ENCODE measurements around the gene C11orf65. TPM values are rescaled to one million over a fixed set of nuclear protein-coding genes. Genes with fewer than 3 reads are reported as not detected.

The C11orf65 gene
- total and polyA plus RNA-seq, 2 experiments from 2014 or later: 0.58 TPM; not detected in 1

DNA sequence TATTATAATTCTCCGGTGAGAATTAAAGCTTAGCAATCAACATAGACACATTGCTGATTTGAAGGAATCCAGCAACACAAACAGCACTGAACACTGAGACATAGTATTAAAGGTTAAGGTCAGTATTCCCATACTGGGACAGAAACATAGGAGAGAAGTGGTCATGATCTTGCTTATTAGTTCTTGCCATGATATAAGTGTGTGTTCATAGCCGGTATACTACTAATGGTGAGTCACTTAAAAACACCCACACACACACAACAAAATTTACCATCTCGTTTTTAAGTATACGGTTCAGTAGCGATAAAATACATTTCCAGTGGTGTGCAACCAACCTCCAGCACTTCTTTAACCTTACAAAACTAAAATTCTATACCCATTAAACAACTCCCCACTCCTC lies 96.3 kb downstream of the C11orf65 start:
- no peak overlapping the region for H2AFZ ChIP-seq
- H3K9ac ChIP-seq: no peak overlapping the region
- H3K4me3 ChIP-seq: no peak overlapping the region
- no peaks in the 10 kb centered on the region for H4K20me1 ChIP-seq (ENCODE audit: insufficient read depth)
- in situ Hi-C loops (cut with MboI): no loop called here
- H3K27ac ChIP-seq: no peak overlapping the region
- H3F3A ChIP-seq (ENCODE audit: insufficient read depth): no peaks in the 10 kb centered on the region
- no peaks in the 10 kb centered on the region for H3K79me2 ChIP-seq (ENCODE audit: insufficient read depth)
- no peaks in the 10 kb centered on the region for H3K9me2 ChIP-seq (ENCODE audit: insufficient read depth)
- H3K9me3 ChIP-seq (ENCODE audit: low read depth): no peaks in the 10 kb centered on the region
- no peak for DNase-seq
- 76 to 77% methylated on average over 5 of the region's 5 CpGs for WGBS, 2 experiments (ENCODE audit: low coverage in 1 of 2, low lambda C conversion rate in 2 of 2, missing lambda C conversion rate in 2 of 2)
- H3K27me3 ChIP-seq (replicated peaks; ENCODE audit: insufficient read depth): no peaks in the 10 kb centered on the region
- no peak overlapping the region for H3K4me2 ChIP-seq (ENCODE audit: unreplicated experiment)
- no peaks in the 10 kb centered on the region for H3K4me1 ChIP-seq (ENCODE audit: insufficient read depth)
- peaks cover 9% of the 10 kb centered on the region; the same call in 1 of the 2 replicates for H3K36me3 ChIP-seq (ENCODE audit: low read depth)
- TF ChIP-seq EZH2 (IDR thresholded peaks at IDR 0.05; ENCODE audit: insufficient read depth, poor library complexity, severe bottlenecking) (no peak), EZH2phosphoT487 (IDR thresholded peaks at IDR 0.05; ENCODE audit: insufficient read depth, low read depth) (no peak)

GRCh38 chr11:108370315-108370714 lies 97.0 kb downstream of the C11orf65 start:
- in situ Hi-C loops (cut with MboI): no loop called here
- TF ChIP-seq EZH2 (IDR thresholded peaks at IDR 0.05; ENCODE audit: insufficient read depth, poor library complexity, severe bottlenecking) (no peak), EZH2phosphoT487 (IDR thresholded peaks at IDR 0.05; ENCODE audit: insufficient read depth, low read depth) (no peak)
- H3K79me2 ChIP-seq (ENCODE audit: insufficient read depth): no peaks in the 10 kb centered on the region
- H3K9me3 ChIP-seq (ENCODE audit: low read depth): no peaks in the 10 kb centered on the region
- no peak overlapping the region for H3K4me2 ChIP-seq (ENCODE audit: unreplicated experiment)
- H3K9ac ChIP-seq: no peak overlapping the region
- H3K4me3 ChIP-seq: no peak overlapping the region
- H2AFZ ChIP-seq: no peak overlapping the region
- H3F3A ChIP-seq (ENCODE audit: insufficient read depth): no peaks in the 10 kb centered on the region
- no peaks in the 10 kb centered on the region for H4K20me1 ChIP-seq (ENCODE audit: insufficient read depth)
- H3K36me3 ChIP-seq (ENCODE audit: low read depth): peaks cover 12% of the 10 kb centered on the region; the same call in 1 of the 2 replicates
- no peaks in the 10 kb centered on the region for H3K9me2 ChIP-seq (ENCODE audit: insufficient read depth)
- H3K27ac ChIP-seq: no peak overlapping the region
- no peak for DNase-seq
- no peaks in the 10 kb centered on the region for H3K4me1 ChIP-seq (ENCODE audit: insufficient read depth)
- no peaks in the 10 kb centered on the region for H3K27me3 ChIP-seq (replicated peaks; ENCODE audit: insufficient read depth)

DNA sequence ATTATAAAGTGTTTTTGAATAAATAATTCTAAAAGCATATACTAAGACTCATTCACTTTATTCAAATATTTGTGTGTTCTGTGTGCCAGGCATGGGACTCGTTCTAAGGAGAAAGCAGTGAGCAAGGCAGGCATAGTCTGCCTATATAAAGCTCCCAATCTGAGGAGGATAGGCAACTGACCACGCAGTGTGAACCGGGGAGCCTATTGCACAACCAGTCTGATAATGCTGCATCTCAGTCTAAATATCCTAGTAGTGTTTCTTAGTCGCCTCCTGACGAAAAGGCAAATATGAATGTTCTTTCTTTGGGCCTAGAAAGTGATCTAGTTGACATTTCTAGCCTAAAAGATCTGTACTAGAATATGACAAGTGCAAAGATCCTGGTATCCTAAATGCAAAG lies 98.3 kb downstream of the C11orf65 start:
- Histone ChIP-seq H2AFZ (no peak overlapping the region), H3K9me3 (ENCODE audit: low read depth) (no peaks in the 10 kb centered on the region), H4K20me1 (ENCODE audit: insufficient read depth) (no peaks in the 10 kb centered on the region), H3K9ac (no peak overlapping the region), H3K4me3 (no peak overlapping the region), H3K79me2 (ENCODE audit: insufficient read depth) (no peaks in the 10 kb centered on the region), H3K9me2 (ENCODE audit: insufficient read depth) (no peaks in the 10 kb centered on the region), H3K4me1 (ENCODE audit: insufficient read depth) (peaks cover 2% of the 10 kb centered on the region), H3K36me3 (ENCODE audit: low read depth) (peaks cover 15% of the 10 kb centered on the region; the same call in 1 of the 2 replicates), H3K27me3 (replicated peaks; ENCODE audit: insufficient read depth) (no peaks in the 10 kb centered on the region), H3K4me2 (ENCODE audit: unreplicated experiment) (no peak overlapping the region), H3K27ac (no peak overlapping the region), H3F3A (ENCODE audit: insufficient read depth) (peaks cover 3% of the 10 kb centered on the region; the same call in 1 of the 2 replicates)
- WGBS, 2 experiments (ENCODE audit: low coverage in 1 of 2, low lambda C conversion rate in 2 of 2, missing lambda C conversion rate in 2 of 2): 86 to 91% methylated on average over 5 of the region's 5 CpGs
- in situ Hi-C loops (cut with MboI): no loop called here
- no peak for TF ChIP-seq EZH2 (IDR thresholded peaks at IDR 0.05; ENCODE audit: insufficient read depth, poor library complexity, severe bottlenecking)
- no peak for TF ChIP-seq EZH2phosphoT487 (IDR thresholded peaks at IDR 0.05; ENCODE audit: insufficient read depth, low read depth)
- no peak for DNase-seq

DNA sequence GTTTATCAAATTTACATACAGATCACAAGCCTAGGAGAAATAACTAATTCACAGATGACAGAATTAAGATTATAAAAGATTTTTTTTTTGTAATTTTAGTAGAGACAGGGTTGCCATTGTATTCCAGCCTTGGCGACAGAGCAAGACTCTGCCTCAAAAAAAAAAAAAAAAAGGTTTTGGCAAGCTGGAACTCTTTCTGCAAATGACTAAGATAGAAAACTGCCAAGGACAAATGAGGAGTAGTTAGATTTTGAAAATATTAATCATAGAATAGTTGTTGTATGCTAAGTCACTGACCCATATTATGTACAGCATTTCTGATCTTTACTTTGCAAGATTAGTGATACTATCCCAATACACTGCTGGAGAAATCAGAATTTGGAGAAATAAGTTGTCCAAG lies 99.2 kb downstream of the C11orf65 start:
- H3K4me1 ChIP-seq (ENCODE audit: insufficient read depth): peaks cover 12% of the 10 kb centered on the region
- TF ChIP-seq EZH2phosphoT487 (IDR thresholded peaks at IDR 0.05; ENCODE audit: insufficient read depth, low read depth) (no peak), EZH2 (IDR thresholded peaks at IDR 0.05; ENCODE audit: insufficient read depth, poor library complexity, severe bottlenecking) (no peak)
- H3K79me2 ChIP-seq (ENCODE audit: insufficient read depth): no peaks in the 10 kb centered on the region
- no peaks in the 10 kb centered on the region for H3K9me2 ChIP-seq (ENCODE audit: insufficient read depth)
- H3K4me3 ChIP-seq: no peak overlapping the region
- 17 to 24% methylated on average over 1 of the region's 1 CpG for WGBS, 2 experiments (ENCODE audit: low coverage in 1 of 2, low lambda C conversion rate in 2 of 2, missing lambda C conversion rate in 2 of 2)
- no peaks in the 10 kb centered on the region for H4K20me1 ChIP-seq (ENCODE audit: insufficient read depth)
- no peaks in the 10 kb centered on the region for H3K9me3 ChIP-seq (ENCODE audit: low read depth)
- H3F3A ChIP-seq (ENCODE audit: insufficient read depth): peaks cover 12% of the 10 kb centered on the region; the same call in 1 of the 2 replicates
- no peaks in the 10 kb centered on the region for H3K27me3 ChIP-seq (replicated peaks; ENCODE audit: insufficient read depth)
- no peak overlapping the region for H3K4me2 ChIP-seq (ENCODE audit: unreplicated experiment)
- no peak overlapping the region for H2AFZ ChIP-seq
- peak; percentile 51 for DNase-seq
- peaks cover 15% of the 10 kb centered on the region; the same call in 1 of the 2 replicates for H3K36me3 ChIP-seq (ENCODE audit: low read depth)
- no peak overlapping the region for H3K27ac ChIP-seq
- in situ Hi-C loops (cut with MboI): no loop called here
- H3K9ac ChIP-seq: no peak overlapping the region

DNA sequence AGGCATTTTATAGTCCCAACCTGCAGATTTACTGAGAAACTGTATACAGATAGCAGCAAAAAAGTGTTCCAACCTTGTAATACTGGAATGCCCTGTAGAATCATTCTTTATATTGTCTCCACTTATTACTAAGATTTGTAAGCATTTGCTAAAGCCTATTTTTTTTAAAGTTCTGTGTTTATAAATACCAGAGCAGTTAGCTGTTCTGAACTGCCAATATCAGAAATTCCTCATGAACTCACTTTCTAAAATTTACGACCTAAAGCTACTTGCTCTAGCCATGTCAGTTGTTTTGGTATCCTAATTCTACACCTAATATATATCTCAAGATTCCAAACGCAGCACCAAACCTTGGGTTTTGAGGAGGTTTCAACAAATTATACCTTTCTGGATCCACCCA lies 103.2 kb downstream of the C11orf65 start:
- H3K4me2 ChIP-seq (ENCODE audit: unreplicated experiment): no peak overlapping the region
- no peak overlapping the region for H3K4me3 ChIP-seq
- peaks cover 12% of the 10 kb centered on the region; the same call in 1 of the 2 replicates for H3F3A ChIP-seq (ENCODE audit: insufficient read depth)
- TF ChIP-seq EZH2 (IDR thresholded peaks at IDR 0.05; ENCODE audit: insufficient read depth, poor library complexity, severe bottlenecking) (no peak), EZH2phosphoT487 (IDR thresholded peaks at IDR 0.05; ENCODE audit: insufficient read depth, low read depth) (no peak)
- H3K79me2 ChIP-seq (ENCODE audit: insufficient read depth): no peaks in the 10 kb centered on the region
- WGBS, 2 experiments (ENCODE audit: low coverage in 1 of 2, low lambda C conversion rate in 2 of 2, missing lambda C conversion rate in 2 of 2): 89% methylated on average over 2 of the region's 2 CpGs
- H4K20me1 ChIP-seq (ENCODE audit: insufficient read depth): no peaks in the 10 kb centered on the region
- peaks cover 6% of the 10 kb centered on the region; the same call in 1 of the 2 replicates for H3K36me3 ChIP-seq (ENCODE audit: low read depth)
- in situ Hi-C loops (cut with MboI): no loop called here
- no peak overlapping the region for H3K9ac ChIP-seq
- H3K9me3 ChIP-seq (ENCODE audit: low read depth): no peaks in the 10 kb centered on the region
- no peaks in the 10 kb centered on the region for H3K9me2 ChIP-seq (ENCODE audit: insufficient read depth)
- no peak overlapping the region for H3K27ac ChIP-seq
- no peaks in the 10 kb centered on the region for H3K27me3 ChIP-seq (replicated peaks; ENCODE audit: insufficient read depth)
- H2AFZ ChIP-seq: no peak overlapping the region
- H3K4me1 ChIP-seq (ENCODE audit: insufficient read depth): peaks cover 14% of the 10 kb centered on the region
- peak; percentile 34 for DNase-seq

All from GM23248 (cell line).